ENCODE data around the gene GLT1D1. TPM values are rescaled to one million over a fixed set of nuclear protein-coding genes. Genes with fewer than 3 reads are reported as not detected.

The GLT1D1 gene
- total and polyA plus RNA-seq, 2 donors (not counting 1 experiment from before 2014, with no cell fraction given): under 0.01 TPM; not detected in 1

DNA sequence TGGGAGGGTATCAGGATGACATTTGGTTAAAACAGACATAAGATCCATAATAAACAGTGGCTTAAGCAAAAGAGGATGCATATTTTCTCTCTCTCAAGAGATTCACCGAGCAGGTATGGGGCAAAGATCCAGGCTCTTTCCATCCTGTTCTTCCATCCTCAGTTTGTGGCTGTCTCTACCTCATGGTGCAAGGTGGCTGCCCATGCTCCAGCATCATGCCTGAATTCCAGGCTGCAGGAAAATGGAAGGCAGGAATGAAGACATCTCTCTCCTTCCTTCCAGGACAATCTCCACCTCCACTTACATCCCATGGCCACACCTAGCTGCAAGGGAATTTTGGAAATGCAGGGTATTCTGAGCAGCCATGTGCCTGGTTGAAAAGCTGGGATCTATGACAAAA is 136.0 kb downstream of the GLT1D1 start:
- TF ChIP-seq, protein P1, sequence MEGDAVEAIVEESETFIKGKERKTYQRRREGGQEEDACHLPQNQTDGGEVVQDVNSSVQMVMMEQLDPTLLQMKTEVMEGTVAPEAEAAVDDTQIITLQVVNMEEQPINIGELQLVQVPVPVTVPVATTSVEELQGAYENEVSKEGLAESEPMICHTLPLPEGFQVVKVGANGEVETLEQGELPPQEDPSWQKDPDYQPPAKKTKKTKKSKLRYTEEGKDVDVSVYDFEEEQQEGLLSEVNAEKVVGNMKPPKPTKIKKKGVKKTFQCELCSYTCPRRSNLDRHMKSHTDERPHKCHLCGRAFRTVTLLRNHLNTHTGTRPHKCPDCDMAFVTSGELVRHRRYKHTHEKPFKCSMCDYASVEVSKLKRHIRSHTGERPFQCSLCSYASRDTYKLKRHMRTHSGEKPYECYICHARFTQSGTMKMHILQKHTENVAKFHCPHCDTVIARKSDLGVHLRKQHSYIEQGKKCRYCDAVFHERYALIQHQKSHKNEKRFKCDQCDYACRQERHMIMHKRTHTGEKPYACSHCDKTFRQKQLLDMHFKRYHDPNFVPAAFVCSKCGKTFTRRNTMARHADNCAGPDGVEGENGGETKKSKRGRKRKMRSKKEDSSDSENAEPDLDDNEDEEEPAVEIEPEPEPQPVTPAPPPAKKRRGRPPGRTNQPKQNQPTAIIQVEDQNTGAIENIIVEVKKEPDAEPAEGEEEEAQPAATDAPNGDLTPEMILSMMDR (conservative IDR thresholded peaks at IDR 0.05 in 1 of 2, IDR thresholded peaks at IDR 0.05 in 1 of 2; ENCODE audit: low read depth in 1 of 2, low read length in 2 of 2): no peak
- no peak for TF ChIP-seq EZH2 (IDR thresholded peaks at IDR 0.05; ENCODE audit: low read length, missing control alignments)
- Histone ChIP-seq H2AFZ (ENCODE audit: low read length) (no peak overlapping the region), H3K27me3 (ENCODE audit: control insufficient read depth, insufficient read depth, low read length) (no peaks in the 10 kb centered on the region), H3K27ac (ENCODE audit: insufficient read depth, low read length) (no peak overlapping the region), H3K9me3 (ENCODE audit: control insufficient read depth, insufficient read depth, low read depth, low read length) (no peaks in the 10 kb centered on the region), H3K4me3 (replicated peaks in 1 of 4; ENCODE audit: control extremely low read depth in 1 of 4, insufficient read depth in 1 of 4, low read depth in 3 of 4, low read length in 4 of 4) (no peak overlapping the region), H3K9ac (ENCODE audit: insufficient read depth, low read length) (no peak overlapping the region), H3K4me2 (ENCODE audit: extremely low read depth, insufficient read depth, low read length) (no peak overlapping the region), H3K36me3 (ENCODE audit: control insufficient read depth, insufficient read depth, low read length) (no peaks in the 10 kb centered on the region), H3K4me1 (ENCODE audit: control insufficient read depth, extremely low read depth, insufficient read depth, low read length) (no peaks in the 10 kb centered on the region), H4K20me1 (ENCODE audit: control insufficient read depth, extremely low read depth, insufficient read depth, low read length) (no peaks in the 10 kb centered on the region), H3K79me2 (ENCODE audit: control insufficient read depth, insufficient read depth, low read length) (no peaks in the 10 kb centered on the region)
- DNase-seq (ENCODE audit: low read depth in 2 of 2): no peak

DNA sequence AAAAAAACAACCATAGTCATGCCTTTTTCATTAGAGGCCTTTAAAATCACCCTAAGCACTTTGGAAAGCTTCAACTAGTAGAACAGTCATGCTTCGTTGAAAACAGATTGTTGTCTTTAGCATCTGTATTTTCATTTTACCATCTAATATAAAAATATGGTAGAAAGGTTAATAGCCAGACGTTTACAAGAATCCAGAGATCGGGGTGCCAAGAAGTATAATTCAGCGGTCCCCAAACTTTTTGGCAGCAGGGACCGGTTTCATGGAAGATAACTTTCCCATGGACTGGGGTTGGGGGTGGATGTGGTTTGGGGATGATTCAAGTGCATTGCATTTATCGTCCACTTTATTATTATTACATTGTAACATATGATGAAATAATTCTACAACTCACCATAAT is 138.4 kb downstream of the GLT1D1 start:
- no peaks in the 10 kb centered on the region for H3K9me3 ChIP-seq (ENCODE audit: control insufficient read depth, insufficient read depth, low read depth, low read length)
- TF ChIP-seq EZH2 (IDR thresholded peaks at IDR 0.05; ENCODE audit: low read length, missing control alignments): no peak
- TF ChIP-seq, protein P1 (conservative IDR thresholded peaks at IDR 0.05 in 1 of 2, IDR thresholded peaks at IDR 0.05 in 1 of 2; ENCODE audit: low read depth in 1 of 2, low read length in 2 of 2): no peak
- DNase-seq (ENCODE audit: low read depth in 2 of 2): no peak
- H4K20me1 ChIP-seq (ENCODE audit: control insufficient read depth, extremely low read depth, insufficient read depth, low read length): no peaks in the 10 kb centered on the region
- no peak overlapping the region for H3K27ac ChIP-seq (ENCODE audit: insufficient read depth, low read length)
- H3K4me3 ChIP-seq (replicated peaks in 1 of 4; ENCODE audit: control extremely low read depth in 1 of 4, insufficient read depth in 1 of 4, low read depth in 3 of 4, low read length in 4 of 4): no peak overlapping the region
- H2AFZ ChIP-seq (ENCODE audit: low read length): no peak overlapping the region
- H3K9ac ChIP-seq (ENCODE audit: insufficient read depth, low read length): no peak overlapping the region
- no peaks in the 10 kb centered on the region for H3K36me3 ChIP-seq (ENCODE audit: control insufficient read depth, insufficient read depth, low read length)
- no peaks in the 10 kb centered on the region for H3K27me3 ChIP-seq (ENCODE audit: control insufficient read depth, insufficient read depth, low read length)
- H3K4me1 ChIP-seq (ENCODE audit: control insufficient read depth, extremely low read depth, insufficient read depth, low read length): no peaks in the 10 kb centered on the region
- H3K4me2 ChIP-seq (ENCODE audit: extremely low read depth, insufficient read depth, low read length): no peak overlapping the region
- H3K79me2 ChIP-seq (ENCODE audit: control insufficient read depth, insufficient read depth, low read length): no peaks in the 10 kb centered on the region

DNA sequence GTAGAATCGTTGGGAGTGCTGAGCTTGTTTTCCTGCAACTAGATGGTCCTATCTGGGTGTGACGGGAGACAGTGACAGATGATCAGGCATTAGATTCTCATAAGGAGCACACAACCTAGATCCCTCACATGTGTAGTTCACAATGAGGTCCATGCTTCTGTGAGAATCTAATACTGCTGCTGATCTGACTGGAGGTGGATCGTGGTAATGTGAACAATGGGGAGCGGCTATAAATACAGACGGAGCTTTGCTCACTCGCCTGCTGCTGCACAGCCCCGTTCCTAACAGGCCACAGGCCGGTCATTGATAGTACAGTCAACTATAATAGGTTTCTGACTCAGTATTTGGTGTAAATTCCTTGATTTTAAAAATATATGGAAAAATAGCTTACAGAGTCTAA is 138.8 kb downstream of the GLT1D1 start:
- H2AFZ ChIP-seq (ENCODE audit: low read length): no peak overlapping the region
- TF ChIP-seq, protein P1 (conservative IDR thresholded peaks at IDR 0.05 in 1 of 2, IDR thresholded peaks at IDR 0.05 in 1 of 2; ENCODE audit: low read depth in 1 of 2, low read length in 2 of 2): no peak
- no peak for TF ChIP-seq EZH2 (IDR thresholded peaks at IDR 0.05; ENCODE audit: low read length, missing control alignments)

More for the DNA sequence above, 138.8 kb downstream of the GLT1D1 start:
- Histone ChIP-seq H3K4me1 (ENCODE audit: control insufficient read depth, extremely low read depth, insufficient read depth, low read length) (no peaks in the 10 kb centered on the region), H3K27me3 (ENCODE audit: control insufficient read depth, insufficient read depth, low read length) (no peaks in the 10 kb centered on the region), H4K20me1 (ENCODE audit: control insufficient read depth, extremely low read depth, insufficient read depth, low read length) (no peaks in the 10 kb centered on the region), H3K4me3 (replicated peaks in 1 of 4; ENCODE audit: control extremely low read depth in 1 of 4, insufficient read depth in 1 of 4, low read depth in 3 of 4, low read length in 4 of 4) (no peak overlapping the region), H3K36me3 (ENCODE audit: control insufficient read depth, insufficient read depth, low read length) (no peaks in the 10 kb centered on the region), H3K79me2 (ENCODE audit: control insufficient read depth, insufficient read depth, low read length) (no peaks in the 10 kb centered on the region), H3K27ac (ENCODE audit: insufficient read depth, low read length) (no peak overlapping the region), H3K4me2 (ENCODE audit: extremely low read depth, insufficient read depth, low read length) (no peak overlapping the region), H3K9ac (ENCODE audit: insufficient read depth, low read length) (no peak overlapping the region), H3K9me3 (ENCODE audit: control insufficient read depth, insufficient read depth, low read depth, low read length) (no peaks in the 10 kb centered on the region)
- no peak for DNase-seq (ENCODE audit: low read depth in 2 of 2)

Data from fibroblast of lung (primary cell).